CD4-positive, CD25-positive, alpha-beta regulatory T cell (primary cell): Measurements from ENCODE around the gene ANKRD23. TPM values are rescaled to one million over a fixed set of nuclear protein-coding genes. Genes with fewer than 3 reads are reported as not detected.
"Not testable (repeated sequence)": the region's sequence is repeated elsewhere in the genome, so short reads cannot be mapped to it uniquely, and the experiment has no call there.

ENCODE experiments used
- ATAC-seq, 2 donors: fragments of 150-1000 bp; cut with Tn5 transposase; one replicate each; pipeline ENCODE4 v1.10.0; 2021; ENCODE audit warnings: low read depth in 2 of 2, moderate number of reproducible peaks in 2 of 2, moderate library complexity in 1 of 2
- DNase-seq, 3 donors: peaks; one replicate each; pipeline versions ENCODE4 v3.0.0 to v3.0.0-alpha.2; 2012 to 2022; ENCODE audit warnings: mixed read lengths in 1 of 3
- H3K27ac ChIP-seq: one replicate; pipeline ENCODE4 v1.7.0; 2013; ENCODE audit warnings: mild to moderate bottlenecking, low read length; ENCODE audit not compliant: insufficient read depth, poor library complexity, severe bottlenecking
- H3K27me3 ChIP-seq: one replicate; pipeline ENCODE4 v1.7.0; 2013; ENCODE audit warnings: low read length; ENCODE audit not compliant: control insufficient read depth, insufficient read depth
- H3K36me3 ChIP-seq: one replicate; pipeline ENCODE4 v1.7.0; 2013; ENCODE audit warnings: mild to moderate bottlenecking, low read length, moderate library complexity; ENCODE audit not compliant: control insufficient read depth, insufficient read depth
- H3K4me1 ChIP-seq: 2 replicates; pipeline ENCODE4 v1.7.0; 2013; ENCODE audit warnings: mild to moderate bottlenecking, low read length; ENCODE audit not compliant: insufficient read depth, control insufficient read depth, poor library complexity, severe bottlenecking
- H3K4me3 ChIP-seq: one replicate; pipeline ENCODE4 v1.7.0; 2013; ENCODE audit warnings: low read depth, mild to moderate bottlenecking, low read length, moderate library complexity
- H3K9me3 ChIP-seq, 2 experiments: 1 replicate in 1 of 2; 2 replicates in 1 of 2; pipeline ENCODE4 v1.7.0; 2013; ENCODE audit warnings: low read length in 2 of 2, mild to moderate bottlenecking in 1 of 2, moderate library complexity in 1 of 2; ENCODE audit not compliant: control insufficient read depth in 2 of 2
- H3K27ac Mint-ChIP-seq, 3 donors: one replicate each; pipeline ENCODE4 v1.8.0; 2020 to 2022; ENCODE audit warnings: mild to moderate bottlenecking in 3 of 3, mixed read lengths in 3 of 3, moderate library complexity in 2 of 3
- H3K27me3 Mint-ChIP-seq: one replicate; pipeline ENCODE4 v1.8.0; 2022; ENCODE audit warnings: mild to moderate bottlenecking, mixed read lengths
- H3K36me3 Mint-ChIP-seq: one replicate; pipeline ENCODE4 v1.8.0; 2020; ENCODE audit warnings: mixed read lengths
- H3K4me1 Mint-ChIP-seq, 4 donors: one replicate each; pipeline ENCODE4 v1.8.0; 2020 to 2022; ENCODE audit warnings: mixed read lengths in 4 of 4, mild to moderate bottlenecking in 1 of 4
- H3K4me3 Mint-ChIP-seq, 4 donors: one replicate each; pipeline ENCODE4 v1.8.0; 2020 to 2022; ENCODE audit warnings: mild to moderate bottlenecking in 4 of 4, mixed read lengths in 4 of 4, moderate library complexity in 3 of 4
- H3K9me3 Mint-ChIP-seq, 7 donors: one replicate each; pipeline ENCODE4 v1.8.0; 2020 to 2022; ENCODE audit warnings: mixed read lengths in 7 of 7, mild to moderate bottlenecking in 3 of 7, moderate library complexity in 2 of 7
- polyA plus RNA-seq, 4 donors: library from polyadenylated mRNA; unstranded; fragments of 300-500 nt; fragmentation: Illumina TruSeq; gene quantifications; one replicate each; pipeline ENCODE4 v1.2.3, GENCODE V29; 2021
- total RNA-seq: library from RNA; stranded (reverse); gene quantifications from one replicate; pipeline ENCODE4 v1.2.3, GENCODE V29; 2022

Gene ANKRD23
- total and polyA plus RNA-seq, 5 donors from 2014 or later, result 0.68 to 16.4 (median 0.93) TPM

- not testable (repeated sequence) for H3K27me3 ChIP-seq, H3K27me3 Mint-ChIP-seq, H3K9me3 Mint-ChIP-seq, H3K36me3 ChIP-seq, DNase-seq, ATAC-seq, H3K9me3 ChIP-seq
- Histone ChIP-seq H3K4me1 (peaks cover 38% of the 10 kb centered on the region), H3K4me3 (peak overlapping the region; percentile 77), H3K27ac (peak overlapping the region; percentile 76)
- peak overlapping the region; percentile 82 to 95 (median 87) for H3K4me3 Mint-ChIP-seq
- H3K27ac Mint-ChIP-seq, result peak overlapping the region; percentile 95 to 100 (median 99)
- H3K36me3 Mint-ChIP-seq, result peaks cover 11% of the 10 kb centered on the region
- peaks cover 11 to 38% (median 17%) of the 10 kb centered on the region in 4 donors for H3K4me1 Mint-ChIP-seq
Observed at GRCh38 chr2:96805946-96806345, 37.9 kb downstream of the ANKRD23 start.

GRCh38 chr2:96804986-96805385, 38.8 kb downstream of the ANKRD23 start:
- no peak overlapping the region for H3K27ac ChIP-seq
- H3K36me3 Mint-ChIP-seq, result peaks cover 11% of the 10 kb centered on the region
- no peaks in the 10 kb centered on the region for H3K27me3 Mint-ChIP-seq
- H3K36me3 ChIP-seq, result no peaks in the 10 kb centered on the region
- no peaks in the 10 kb centered on the region for H3K9me3 Mint-ChIP-seq
- DNase-seq (no peak), ATAC-seq (no peak)
- H3K27me3 ChIP-seq, result no peaks in the 10 kb centered on the region
- H3K4me1 Mint-ChIP-seq, result peaks cover 11 to 32% (median 17%) of the 10 kb centered on the region in 4 donors
- no peak overlapping the region for H3K27ac Mint-ChIP-seq
- peak overlapping the region in 1 of 4 donors; percentile 18 for H3K4me3 Mint-ChIP-seq
- H3K4me3 ChIP-seq, result no peak overlapping the region
- H3K9me3 ChIP-seq, result no peaks in the 10 kb centered on the region
- peaks cover 43% of the 10 kb centered on the region for H3K4me1 ChIP-seq

- Mint-ChIP-seq H3K36me3 (peaks cover 11% of the 10 kb centered on the region), H3K4me1 (peaks cover 7 to 23% (median 11%) of the 10 kb centered on the region in 4 donors), H3K4me3 (no peak overlapping the region), H3K27me3 (no peaks in the 10 kb centered on the region), H3K9me3 (no peaks in the 10 kb centered on the region), H3K27ac (no peak overlapping the region)
- DNase-seq (no peak), ATAC-seq (no peak)
- H3K36me3 ChIP-seq, result peaks cover 5% of the 10 kb centered on the region
- no peak overlapping the region for H3K4me3 ChIP-seq
- H3K4me1 ChIP-seq, result peaks cover 36% of the 10 kb centered on the region
- H3K27me3 ChIP-seq, result no peaks in the 10 kb centered on the region
- H3K27ac ChIP-seq, result peak overlapping the region; percentile 9
- H3K9me3 ChIP-seq, result no peaks in the 10 kb centered on the region
Observed at GRCh38 chr2:96802721-96803120, 41.1 kb downstream of the ANKRD23 start.

- no peaks in the 10 kb centered on the region for H3K27me3 ChIP-seq
- Mint-ChIP-seq H3K27ac (no peak overlapping the region), H3K4me1 (peaks cover 7 to 17% (median 11%) of the 10 kb centered on the region in 4 donors), H3K9me3 (no peaks in the 10 kb centered on the region), H3K36me3 (peaks cover 11% of the 10 kb centered on the region), H3K27me3 (no peaks in the 10 kb centered on the region), H3K4me3 (no peak overlapping the region)
- no peak overlapping the region for H3K4me3 ChIP-seq
- H3K9me3 ChIP-seq, result no peaks in the 10 kb centered on the region
- DNase-seq (peak in 2 of 3 donors; percentile 17 to 55), ATAC-seq (no peak)
- H3K27ac ChIP-seq, result peak overlapping the region; percentile 9
- peaks cover 5% of the 10 kb centered on the region for H3K36me3 ChIP-seq
- peaks cover 29% of the 10 kb centered on the region for H3K4me1 ChIP-seq
Observed at GRCh38 chr2:96801786-96802595, 41.8 kb downstream of the ANKRD23 start.

GRCh38 chr2:96801005-96801785, 42.6 kb downstream of the ANKRD23 start:
- peaks cover under 1 to 9% (median 4%) of the 10 kb centered on the region in 4 donors for H3K4me1 Mint-ChIP-seq
- H3K36me3 Mint-ChIP-seq, result peaks cover 11% of the 10 kb centered on the region
- H3K27ac ChIP-seq, result no peak overlapping the region
- H3K9me3 ChIP-seq, result no peaks in the 10 kb centered on the region
- H3K27me3 ChIP-seq, result no peaks in the 10 kb centered on the region
- peaks cover 21% of the 10 kb centered on the region for H3K4me1 ChIP-seq
- ATAC-seq, result peak; percentile 88 to 94
- peak; percentile 44 to 69 (median 65) for DNase-seq
- peaks cover 5% of the 10 kb centered on the region for H3K36me3 ChIP-seq
- H3K27me3 Mint-ChIP-seq, result no peaks in the 10 kb centered on the region
- no peaks in the 10 kb centered on the region for H3K9me3 Mint-ChIP-seq
- no peak overlapping the region for H3K27ac Mint-ChIP-seq
- H3K4me3 Mint-ChIP-seq, result no peak overlapping the region
- no peak overlapping the region for H3K4me3 ChIP-seq

- Histone ChIP-seq H3K27me3 (no peaks in the 10 kb centered on the region), H3K36me3 (peaks cover 5% of the 10 kb centered on the region), H3K4me3 (no peak overlapping the region), H3K4me1 (peaks cover 20% of the 10 kb centered on the region), H3K9me3 (no peaks in the 10 kb centered on the region), H3K27ac (no peak overlapping the region)
- Mint-ChIP-seq H3K27ac (no peak overlapping the region), H3K27me3 (no peaks in the 10 kb centered on the region), H3K36me3 (peaks cover 10% of the 10 kb centered on the region), H3K4me1 (peaks cover 0 to 7% (median 2%) of the 10 kb centered on the region in 4 donors), H3K4me3 (no peak overlapping the region), H3K9me3 (no peaks in the 10 kb centered on the region)
- peak in 1 of 2 donors; percentile 16 for ATAC-seq
- DNase-seq, result no peak
Observed at GRCh38 chr2:96800061-96801004, 43.5 kb downstream of the ANKRD23 start.

- H3K4me3 Mint-ChIP-seq, result no peak overlapping the region
- Histone ChIP-seq H3K9me3 (no peaks in the 10 kb centered on the region), H3K27ac (no peak overlapping the region), H3K36me3 (peaks cover 5% of the 10 kb centered on the region), H3K4me3 (no peak overlapping the region), H3K4me1 (peaks cover 20% of the 10 kb centered on the region), H3K27me3 (no peaks in the 10 kb centered on the region)
- H3K4me1 Mint-ChIP-seq, result peaks cover 0 to 4% (median 0%) of the 10 kb centered on the region in 4 donors
- no peaks in the 10 kb centered on the region for H3K9me3 Mint-ChIP-seq
- no peak overlapping the region for H3K27ac Mint-ChIP-seq
- no peaks in the 10 kb centered on the region for H3K27me3 Mint-ChIP-seq
- ATAC-seq (no peak), DNase-seq (no peak)
- peaks cover 10% of the 10 kb centered on the region for H3K36me3 Mint-ChIP-seq
Observed at GRCh38 chr2:96799623-96799935, 44.2 kb downstream of the ANKRD23 start.
